NCI-H2081 treated with DMSO at 0.1 percent for 48 hours (cell line): Measurements from ENCODE around the gene TRIM62.

ENCODE experiments used
- DNase-seq: peaks from one replicate; lab custom pipeline; 2025; lab: John Stamatoyannopoulos, UW

TRIM62 gene

DNA sequence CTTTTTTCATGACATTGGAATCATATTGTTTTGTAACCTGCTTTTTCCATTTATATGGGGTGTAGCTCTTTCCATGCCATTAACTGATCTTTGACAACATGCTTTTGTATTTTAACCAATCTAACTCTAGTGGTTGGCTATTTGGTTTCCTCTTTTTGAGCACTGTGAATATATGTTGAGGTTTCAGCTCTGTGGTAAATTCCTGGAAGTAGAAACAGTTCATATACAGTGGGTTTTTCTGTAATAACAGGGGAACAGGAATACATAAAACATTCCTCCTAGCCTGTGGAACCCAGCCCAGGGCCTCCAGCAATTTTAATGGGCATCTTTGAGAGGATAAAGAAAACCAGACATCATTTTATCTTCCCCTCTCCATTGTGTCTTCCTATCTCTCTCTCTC is 83.5 kb downstream of the TRIM62 start:
- DNase-seq, result no peak

DNA sequence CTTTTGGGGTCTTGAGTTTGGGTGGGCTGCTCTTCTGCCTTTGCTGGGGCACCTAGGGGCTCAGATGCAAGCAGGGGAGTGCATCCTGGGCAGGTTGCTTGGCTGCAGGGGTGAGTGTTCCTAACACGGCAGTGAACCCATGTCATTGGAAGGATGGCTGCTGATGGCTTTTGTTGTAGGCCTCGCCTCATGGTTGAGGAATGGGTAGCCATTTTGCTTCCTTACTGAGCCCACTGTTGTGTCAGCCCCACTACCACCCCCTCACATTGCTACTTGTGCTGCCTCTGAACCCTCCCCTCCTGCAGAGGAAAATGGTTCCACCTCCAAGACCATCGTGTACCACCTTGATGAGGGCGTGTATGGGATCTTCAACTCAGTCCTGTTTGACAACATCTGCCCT is 84.1 kb downstream of the TRIM62 start:
- DNase-seq, result no peak

DNA sequence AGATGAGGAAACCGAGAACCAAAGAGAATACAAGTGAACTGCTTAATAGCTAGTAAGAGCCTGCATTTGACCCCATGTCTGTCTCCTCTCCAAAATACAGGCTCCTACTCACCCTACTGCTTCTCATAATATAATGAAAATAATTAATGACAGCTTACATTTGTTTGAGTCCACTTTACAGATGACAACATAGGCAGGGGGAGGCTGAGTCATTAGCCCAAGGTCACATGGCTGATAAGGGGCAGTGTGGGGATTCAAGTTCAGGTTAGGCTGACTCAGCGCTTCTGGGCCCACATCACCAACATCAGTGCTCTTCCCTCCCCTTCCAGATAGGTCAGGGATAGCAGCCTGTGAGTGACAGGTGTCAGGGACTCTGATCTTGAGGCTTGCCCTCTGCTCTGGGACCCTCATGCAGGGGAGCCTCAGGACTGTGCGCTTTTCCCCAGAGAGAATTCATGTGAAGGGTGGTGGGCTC is 84.7 kb downstream of the TRIM62 start:
- no peak for DNase-seq

DNA sequence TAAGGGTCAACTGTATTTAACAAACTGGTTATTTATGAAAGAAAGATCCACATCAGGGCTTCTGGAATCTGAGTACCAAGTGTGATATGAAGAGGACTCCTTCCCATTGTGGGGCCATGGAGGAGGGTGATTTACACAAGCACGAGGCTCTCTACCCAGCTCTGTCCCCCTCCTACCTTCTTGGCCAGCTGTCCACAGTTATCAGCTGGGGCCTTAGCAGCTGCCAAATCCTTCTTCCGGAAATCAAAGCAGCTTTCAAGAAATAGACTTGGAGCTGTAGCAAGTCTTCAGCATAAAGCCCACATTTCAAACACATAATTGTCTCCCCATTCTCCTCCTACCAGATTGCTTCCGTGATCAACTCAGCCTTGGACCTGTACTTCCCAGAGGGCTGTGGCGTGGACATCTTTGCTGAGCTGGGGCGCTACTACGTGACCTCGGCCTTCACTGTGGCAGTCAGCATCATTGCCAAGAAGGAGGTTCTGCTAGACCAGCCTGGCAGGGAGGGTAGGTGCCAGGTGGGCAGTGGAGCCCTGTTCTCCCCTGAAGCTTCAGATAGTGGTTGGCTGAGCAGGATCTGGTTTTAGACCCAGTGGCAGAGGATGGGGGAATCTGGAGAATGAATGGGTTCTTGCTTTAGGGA is 85.4 kb downstream of the TRIM62 start:
- no peak for DNase-seq
